M059J (cell line): ENCODE data around the gene ADAMTSL2. TPM values are rescaled to one million over a fixed set of nuclear protein-coding genes. Genes with fewer than 3 reads are reported as not detected.

Experiments
- total RNA-seq: library from RNA; depleted of rRNA; stranded (reverse); fragments of >200 nt; shearing (Covaris generic); gene quantifications from 2 replicates; pipeline ENCODE4 v1.2.3, GENCODE V29; 2014; rRNA removed

The ADAMTSL2 gene
- total RNA-seq, 1 experiment from 2014 or later: 0.10 TPM

Other genes with a start within 250 kb of the ADAMTSL2 start
- 4.2 and 12.8 TPM in 2 replicates for gene SURF6, start 198.5 kb upstream of the ADAMTSL2 start, total RNA-seq
- gene MED22, start 186.6 kb upstream of the ADAMTSL2 start, total RNA-seq: 27.8 and 38.9 TPM in 2 replicates
- 1,496 and 1,702 TPM in 2 replicates for gene RPL7A, start 186.5 kb upstream of the ADAMTSL2 start, total RNA-seq
- gene SURF1, start 178.2 kb upstream of the ADAMTSL2 start, total RNA-seq: 26.1 and 29.3 TPM in 2 replicates
- 19.8 and 23.5 TPM in 2 replicates for gene SURF2, start 178.2 kb upstream of the ADAMTSL2 start, total RNA-seq
- gene SURF4, start 158.6 kb upstream of the ADAMTSL2 start, total RNA-seq: 407 and 555 TPM in 2 replicates
- gene STKLD1, start 158.3 kb upstream of the ADAMTSL2 start, total RNA-seq: not detected in 2 replicates
- 17.2 and 21.2 TPM in 2 replicates for gene REXO4, start 116.7 kb upstream of the ADAMTSL2 start, total RNA-seq
- gene ADAMTS13, start 112.3 kb upstream of the ADAMTSL2 start, total RNA-seq: 0.20 TPM in 1 of 2 replicates, not detected in the other
- gene CACFD1, start 74.7 kb upstream of the ADAMTSL2 start, total RNA-seq: 2.6 and 6.6 TPM in 2 replicates
- gene SLC2A6, start 55.6 kb upstream of the ADAMTSL2 start, total RNA-seq: 12.2 and 14.6 TPM in 2 replicates
- not detected in 2 replicates for gene MYMK, start 9.7 kb upstream of the ADAMTSL2 start, total RNA-seq
- gene FAM163B, start 74.7 kb downstream of the ADAMTSL2 start, total RNA-seq: not detected in 2 replicates
- gene DBH, start 101.7 kb downstream of the ADAMTSL2 start, total RNA-seq: not detected in 2 replicates
- gene SARDH, start 203.6 kb downstream of the ADAMTSL2 start, total RNA-seq: 1.3 and 1.4 TPM in 2 replicates